OCI-LY3 (cell line): ENCODE data around the gene ST14.

Experiments used
- EZH2phosphoT487 ChIP-seq: fragments of 200-600 bp; shearing (Covaris generic); IDR thresholded peaks from 2 replicates; pipeline ENCODE4 v1.6.1; 2018; ENCODE audit warnings: antibody characterized with exemption, mixed run types, low read depth
- TF ChIP-seq, protein P1 (sequence below): fragments of 200-600, 300-600 bp; sonication (generic); IDR thresholded peaks from 2 replicates; pipeline ENCODE4 v1.5.1; 2014; ENCODE audit warnings: antibody characterized with exemption, low read length, low read depth

DNA sequence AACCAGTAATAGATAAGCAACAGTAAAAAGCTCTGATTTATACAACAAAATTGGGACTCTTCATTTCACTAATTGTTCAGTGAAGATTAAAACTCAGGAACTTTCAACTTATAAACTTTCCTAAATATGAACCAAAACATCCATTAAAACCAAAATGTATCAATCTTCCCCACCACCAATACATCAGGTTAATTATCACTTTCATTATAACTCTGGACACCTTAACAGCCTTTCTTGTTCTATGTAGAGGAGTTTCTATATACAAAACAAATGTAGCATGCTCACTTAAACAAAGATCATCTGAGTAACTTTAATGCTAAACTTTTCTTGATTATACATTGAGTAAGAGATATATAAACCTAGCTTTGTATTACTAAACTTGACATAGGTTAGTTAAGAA is 74.7 kb downstream of the ST14 start:
- TF ChIP-seq, protein P1, sequence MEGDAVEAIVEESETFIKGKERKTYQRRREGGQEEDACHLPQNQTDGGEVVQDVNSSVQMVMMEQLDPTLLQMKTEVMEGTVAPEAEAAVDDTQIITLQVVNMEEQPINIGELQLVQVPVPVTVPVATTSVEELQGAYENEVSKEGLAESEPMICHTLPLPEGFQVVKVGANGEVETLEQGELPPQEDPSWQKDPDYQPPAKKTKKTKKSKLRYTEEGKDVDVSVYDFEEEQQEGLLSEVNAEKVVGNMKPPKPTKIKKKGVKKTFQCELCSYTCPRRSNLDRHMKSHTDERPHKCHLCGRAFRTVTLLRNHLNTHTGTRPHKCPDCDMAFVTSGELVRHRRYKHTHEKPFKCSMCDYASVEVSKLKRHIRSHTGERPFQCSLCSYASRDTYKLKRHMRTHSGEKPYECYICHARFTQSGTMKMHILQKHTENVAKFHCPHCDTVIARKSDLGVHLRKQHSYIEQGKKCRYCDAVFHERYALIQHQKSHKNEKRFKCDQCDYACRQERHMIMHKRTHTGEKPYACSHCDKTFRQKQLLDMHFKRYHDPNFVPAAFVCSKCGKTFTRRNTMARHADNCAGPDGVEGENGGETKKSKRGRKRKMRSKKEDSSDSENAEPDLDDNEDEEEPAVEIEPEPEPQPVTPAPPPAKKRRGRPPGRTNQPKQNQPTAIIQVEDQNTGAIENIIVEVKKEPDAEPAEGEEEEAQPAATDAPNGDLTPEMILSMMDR = no peak
- no peak for TF ChIP-seq EZH2phosphoT487
